Ovary (tissue), 9 donors: ENCODE data around the gene EFCAB5. TPM values are rescaled to one million over a fixed set of nuclear protein-coding genes. Genes with fewer than 3 reads are reported as not detected.
"Not testable (repeated sequence)": the region's sequence is repeated elsewhere in the genome, so short reads cannot be mapped to it uniquely, and the experiment has no call there.

Source experiments
- DNase-seq, 5 donors: peaks; one replicate each; pipeline ENCODE4 v3.0.0-alpha.2; 2019 to 2020
- H3K27ac ChIP-seq, 2 donors: fragments of 200-600 bp; one replicate each; pipeline versions ENCODE4 v1.5.1 to v1.8.0; 2019 to 2022
- H3K27me3 ChIP-seq: fragments of 200-600 bp; one replicate; pipeline ENCODE4 v1.8.0; 2022
- H3K36me3 ChIP-seq: fragments of 200-600 bp; sonication (generic); one replicate; pipeline ENCODE4 v1.5.1; 2019
- H3K4me1 ChIP-seq: one replicate; pipeline ENCODE4 v1.8.1; 2013; ENCODE audit warnings: mild to moderate bottlenecking, moderate library complexity; ENCODE audit not compliant: insufficient read depth
- H3K4me3 ChIP-seq: fragments of 200-600 bp; sonication (generic); one replicate; pipeline ENCODE4 v1.5.1; 2017
- H3K9me3 ChIP-seq, 2 donors: fragments of 200-600 bp in 1 of 2; sonication (generic) in 1 of 2; one replicate each; pipeline versions ENCODE4 v1.5.1 to v1.8.1; 2013 to 2019; ENCODE audit warnings: mild to moderate bottlenecking in 1 of 2, moderate library complexity in 1 of 2
- EP300 ChIP-seq: sonication (generic); formaldehyde crosslinking; IDR thresholded peaks from one replicate; pipeline ENCODE4 v1.6.1; 2017; ENCODE audit warnings: antibody characterized with exemption
- POLR2A ChIP-seq: fragments of 450-650 bp; IDR thresholded peaks from one replicate; pipeline ENCODE4 v1.6.1; 2017; ENCODE audit warnings: antibody characterized with exemption, mild to moderate bottlenecking, moderate library complexity
- WGBS, 3 donors: extraction: QIAGEN DNeasy Blood & Tissue Kit in 1 of 3; methylation state at CpG; one replicate each; pipeline versions ENCODE4 v1.1.5 to v1.1.7; 2013 to 2017; 5-methylcytosine and 5-hydroxymethylcytosine counted together
- intact Hi-C, 4 donors: fragments of 100-400 bp; cut with DNase I; formaldehyde crosslinking; loops; one replicate each; pipeline versions ENCODE4 v1.11.0 to v1.15.1; 2022 to 2023
- polyA plus RNA-seq, 2 donors: library from polyadenylated mRNA; stranded (reverse); fragments of 200-250 nt in 1 of 2; fragments of 350-450 nt in 1 of 2; fragmentation: Illumina TruSeq in 1 of 2; extraction: RNeasy Lipid Tissue Mini Kit (QIAGEN cat#74804) in 1 of 2; gene quantifications; one replicate each; pipeline ENCODE4 v1.2.3, GENCODE V29; 2013 to 2014
- total RNA-seq, 7 donors: library from RNA; depleted of rRNA in 2 of 7; stranded (reverse); fragments of >200 nt in 2 of 7; fragmentation: NEBNext Ultra II Directional in 3 of 7; extraction: Animal tissue kit (Norgen Biotek cat#: 25700) in 3 of 7; gene quantifications; one replicate each; pipeline versions ENCODE4 v1.1.0 to v1.2.4, GENCODE V29; 2016 to 2023
- TF ChIP-seq, protein P1 (sequence below), 3 donors: fragments of 450-650 bp in 2 of 3; fragments of 200-600 bp in 1 of 3; IDR thresholded peaks; one replicate each; pipeline versions ENCODE4 v1.5.1 to v1.8.0; 2016 to 2022; ENCODE audit warnings: antibody characterized with exemption in 3 of 3, mild to moderate bottlenecking in 1 of 3
- donor health status: DM: no; HTN: no; CAD: no; lungs with moderate emphysema.
- donor health status: DM: no; HTN: no; CAD: no.
- donor health status: Bipolar disorder and iron deficiency.
- donor health status: DM: yes; HTN: yes; CAD: no.
- donor health status: DM: no; HTN: no; CAD: no.
- donor health status: DM: yes; HTN: yes; CAD: no.

EFCAB5 gene
- total and polyA plus RNA-seq, 9 donors: 0.05 to 0.32 (median 0.12) TPM; not detected in 5

GRCh38 chr17:30002088-30002487 is 60.7 kb downstream of the EFCAB5 start:
- no peaks in the 10 kb centered on the region for H3K27me3 ChIP-seq
- H3K4me3 ChIP-seq: no peak overlapping the region
- H3K4me1 ChIP-seq: no peaks in the 10 kb centered on the region
- intact Hi-C loops: no loop called here
- H3K9me3 ChIP-seq: no peaks in the 10 kb centered on the region
- TF ChIP-seq EP300: no peak
- no peak overlapping the region for H3K27ac ChIP-seq
- DNase-seq: no peak
- no peaks in the 10 kb centered on the region for H3K36me3 ChIP-seq

- intact Hi-C loops: no loop called here
- no peak overlapping the region for H3K4me3 ChIP-seq
- DNase-seq: no peak
- H3K9me3 ChIP-seq: no peaks in the 10 kb centered on the region
- no peaks in the 10 kb centered on the region for H3K36me3 ChIP-seq
- H3K4me1 ChIP-seq: no peaks in the 10 kb centered on the region
- no peak overlapping the region for H3K27ac ChIP-seq
- TF ChIP-seq, protein P1, sequence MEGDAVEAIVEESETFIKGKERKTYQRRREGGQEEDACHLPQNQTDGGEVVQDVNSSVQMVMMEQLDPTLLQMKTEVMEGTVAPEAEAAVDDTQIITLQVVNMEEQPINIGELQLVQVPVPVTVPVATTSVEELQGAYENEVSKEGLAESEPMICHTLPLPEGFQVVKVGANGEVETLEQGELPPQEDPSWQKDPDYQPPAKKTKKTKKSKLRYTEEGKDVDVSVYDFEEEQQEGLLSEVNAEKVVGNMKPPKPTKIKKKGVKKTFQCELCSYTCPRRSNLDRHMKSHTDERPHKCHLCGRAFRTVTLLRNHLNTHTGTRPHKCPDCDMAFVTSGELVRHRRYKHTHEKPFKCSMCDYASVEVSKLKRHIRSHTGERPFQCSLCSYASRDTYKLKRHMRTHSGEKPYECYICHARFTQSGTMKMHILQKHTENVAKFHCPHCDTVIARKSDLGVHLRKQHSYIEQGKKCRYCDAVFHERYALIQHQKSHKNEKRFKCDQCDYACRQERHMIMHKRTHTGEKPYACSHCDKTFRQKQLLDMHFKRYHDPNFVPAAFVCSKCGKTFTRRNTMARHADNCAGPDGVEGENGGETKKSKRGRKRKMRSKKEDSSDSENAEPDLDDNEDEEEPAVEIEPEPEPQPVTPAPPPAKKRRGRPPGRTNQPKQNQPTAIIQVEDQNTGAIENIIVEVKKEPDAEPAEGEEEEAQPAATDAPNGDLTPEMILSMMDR (IDR thresholded peaks at IDR 0.05): no peak
- TF ChIP-seq POLR2A (no peak), EP300 (no peak)
- 27 to 31% (median 29%) methylated on average over 8 of the region's 8 CpGs for WGBS, 3 donors
- no peaks in the 10 kb centered on the region for H3K27me3 ChIP-seq
Observed at GRCh38 chr17:30005709-30006320, 64.4 kb downstream of the EFCAB5 start.

DNA sequence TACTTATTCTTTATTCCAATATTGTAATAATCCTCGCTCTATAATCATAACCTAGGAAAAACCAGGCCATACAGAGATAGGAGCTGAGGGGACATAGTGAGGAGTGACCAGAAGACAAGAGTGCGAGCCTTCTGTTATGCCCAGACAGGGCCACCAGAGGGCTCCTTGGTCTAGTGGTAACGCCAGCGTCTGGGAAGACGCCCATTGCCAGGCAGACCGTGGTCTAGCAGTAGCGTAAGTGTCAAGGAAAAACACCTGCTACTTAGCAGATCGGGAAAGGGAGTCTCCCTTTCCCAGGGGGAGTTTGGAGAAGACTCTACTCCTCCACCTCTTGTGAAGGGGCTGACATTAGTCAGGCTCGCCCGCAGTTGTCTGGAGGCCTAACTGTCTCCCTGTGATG is 70.5 kb downstream of the EFCAB5 start:
- intact Hi-C loops, H3K27me3 ChIP-seq, H3K36me3 ChIP-seq, H3K27ac ChIP-seq, H3K4me3 ChIP-seq, H3K4me1 ChIP-seq, H3K9me3 ChIP-seq, DNase-seq: not testable (repeated sequence)
- WGBS, 3 donors: 77 to 88% (median 88%) methylated on average over 9 to 10 of the region's 10 CpGs

- Histone ChIP-seq H3K9me3 (no peaks in the 10 kb centered on the region), H3K4me3 (no peak overlapping the region), H3K36me3 (no peaks in the 10 kb centered on the region), H3K27me3 (no peaks in the 10 kb centered on the region), H3K27ac (no peak overlapping the region), H3K4me1 (no peaks in the 10 kb centered on the region)
- DNase-seq: no peak
- intact Hi-C loops: no loop called here
- 20 to 25% (median 22%) methylated on average over 4 of the region's 4 CpGs for WGBS, 3 donors
- TF ChIP-seq, protein P1 (IDR thresholded peaks at IDR 0.05): peak in 1 of 3 donors; percentile 22
- TF ChIP-seq POLR2A: no peak
Observed at GRCh38 chr17:30021708-30022317, 80.4 kb downstream of the EFCAB5 start.

DNA sequence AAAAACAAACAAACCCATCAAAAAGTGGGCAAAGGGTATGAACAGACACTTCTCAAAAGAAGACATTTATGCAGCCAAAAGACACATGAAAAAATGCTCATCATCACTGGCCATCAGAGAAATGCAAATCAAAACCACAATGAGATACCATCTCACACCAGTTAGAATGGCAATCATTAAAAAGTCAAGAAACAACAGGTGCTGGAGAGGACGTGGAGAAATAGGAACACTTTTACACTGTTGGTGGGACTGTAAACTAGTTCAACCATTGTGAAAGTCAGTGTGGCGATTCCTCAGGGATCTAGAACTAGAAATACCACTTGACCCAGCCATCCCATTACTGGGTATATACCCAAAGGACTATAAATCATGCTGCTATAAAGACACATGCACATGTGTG is 83.9 kb downstream of the EFCAB5 start:
- H3K27ac ChIP-seq, H3K4me3 ChIP-seq, H3K4me1 ChIP-seq, intact Hi-C loops, H3K9me3 ChIP-seq, H3K36me3 ChIP-seq, H3K27me3 ChIP-seq, DNase-seq: not testable (repeated sequence)
- 71 to 76% methylated on average over 2 of the region's 2 CpGs; no CpG with 5 or more reads in 1 of the 3 donors for WGBS, 3 donors

GRCh38 chr17:30027676-30028075 is 86.2 kb downstream of the EFCAB5 start:
- TF ChIP-seq EP300 (no peak), POLR2A (no peak)
- TF ChIP-seq, protein P1 (IDR thresholded peaks at IDR 0.05): no peak
- no peak for DNase-seq
- intact Hi-C loops: no loop called here
- Histone ChIP-seq H3K4me3 (no peak overlapping the region), H3K27ac (no peak overlapping the region), H3K36me3 (no peaks in the 10 kb centered on the region), H3K9me3 (no peaks in the 10 kb centered on the region), H3K4me1 (no peaks in the 10 kb centered on the region), H3K27me3 (no peaks in the 10 kb centered on the region)
- WGBS, 3 donors: 70 to 80% (median 78%) methylated on average over 4 of the region's 4 CpGs
